Upper lobe of left lung (tissue), 4 donors: Measurements from ENCODE around the gene IDNK.
"Not testable (repeated sequence)": the region's sequence is repeated elsewhere in the genome, so short reads cannot be mapped to it uniquely, and the experiment has no call there.

Experiments
- CTCF ChIP-seq, 6 experiments: fragments of 450-650 bp in 4 of 6; fragments of 200-600 bp in 2 of 6; sonication (generic) in 2 of 6; IDR thresholded peaks; one replicate each; pipeline ENCODE4 v1.5.1; 2016 to 2019; ENCODE audit warnings: antibody characterized with exemption in 6 of 6
- POLR2A ChIP-seq, 4 donors: fragments of 450-650 bp; IDR thresholded peaks; one replicate each; pipeline ENCODE4 v1.5.1; 2016 to 2017; ENCODE audit warnings: antibody characterized with exemption in 4 of 4, mild to moderate bottlenecking in 2 of 4
- POLR2AphosphoS5 ChIP-seq, 2 donors: sonication (generic); formaldehyde crosslinking; IDR thresholded peaks; one replicate each; pipeline ENCODE4 v1.5.1; 2017; ENCODE audit warnings: antibody characterized with exemption in 2 of 2

- not testable (repeated sequence) for TF ChIP-seq POLR2AphosphoS5, CTCF, POLR2A (IDR thresholded peaks at IDR 0.05)
Observed at GRCh38 chr9:83613298-83613697, 9.6 kb upstream of the IDNK start.
